Measurements from ENCODE around the gene GRIK3. TPM values are rescaled to one million over a fixed set of nuclear protein-coding genes. Genes with fewer than 3 reads are reported as not detected.

Gene GRIK3
- total RNA-seq, 6 experiments from 2014 or later, result not detected

- H3K27ac Mint-ChIP-seq, result no peak overlapping the region
- peaks cover 74% of the 10 kb centered on the region for H3K9me3 Mint-ChIP-seq
- no peak for DNase-seq
- TF ChIP-seq CTCF (IDR thresholded peaks at IDR 0.05), result no peak
- H3K4me1 Mint-ChIP-seq (ENCODE audit: low read depth), result no peaks in the 10 kb centered on the region
- no peak overlapping the region for H3K4me3 Mint-ChIP-seq
- peaks cover 11% of the 10 kb centered on the region for H3K36me3 Mint-ChIP-seq (ENCODE audit: low read depth)
- peaks cover 1% of the 10 kb centered on the region for H3K27me3 Mint-ChIP-seq (ENCODE audit: insufficient read depth)
These were observed 211.7 kb downstream of the GRIK3 start for GRCh38 chr1:36822648-36823047.

- no peak for TF ChIP-seq CTCF (IDR thresholded peaks at IDR 0.05)
- no peak for DNase-seq
- Mint-ChIP-seq H3K9me3 (peaks cover 78% of the 10 kb centered on the region), H3K36me3 (ENCODE audit: low read depth) (peaks cover 11% of the 10 kb centered on the region), H3K27ac (no peak overlapping the region), H3K4me1 (ENCODE audit: low read depth) (no peaks in the 10 kb centered on the region), H3K27me3 (ENCODE audit: insufficient read depth) (peaks cover 1% of the 10 kb centered on the region), H3K4me3 (no peak overlapping the region)
These were observed 212.9 kb downstream of the GRIK3 start for GRCh38 chr1:36821386-36821785.

GRCh38 chr1:36818771-36819170 lies 215.5 kb downstream of the GRIK3 start:
- no peaks in the 10 kb centered on the region for H3K4me1 Mint-ChIP-seq (ENCODE audit: low read depth)
- TF ChIP-seq CTCF (IDR thresholded peaks at IDR 0.05), result no peak
- H3K4me3 Mint-ChIP-seq, result no peak overlapping the region
- H3K27ac Mint-ChIP-seq, result no peak overlapping the region
- peaks cover 4% of the 10 kb centered on the region; the same call in 1 of the 2 replicates for H3K36me3 Mint-ChIP-seq (ENCODE audit: low read depth)
- H3K27me3 Mint-ChIP-seq (ENCODE audit: insufficient read depth), result no peaks in the 10 kb centered on the region; the same call in none of the 2 replicates
- peaks cover 66% of the 10 kb centered on the region for H3K9me3 Mint-ChIP-seq
- no peak for DNase-seq

- Mint-ChIP-seq H3K27ac (no peak overlapping the region), H3K36me3 (ENCODE audit: low read depth) (no peaks in the 10 kb centered on the region), H3K4me1 (ENCODE audit: low read depth) (no peaks in the 10 kb centered on the region), H3K4me3 (no peak overlapping the region), H3K9me3 (peaks cover 62% of the 10 kb centered on the region), H3K27me3 (ENCODE audit: insufficient read depth) (no peaks in the 10 kb centered on the region; the same call in 1 of the 2 replicates)
- no peak for DNase-seq
- TF ChIP-seq CTCF (IDR thresholded peaks at IDR 0.05), result no peak
These were observed 218.0 kb downstream of the GRIK3 start for GRCh38 chr1:36816348-36816747.

GRCh38 chr1:36814774-36815173 lies 219.5 kb downstream of the GRIK3 start:
- no peaks in the 10 kb centered on the region for H3K36me3 Mint-ChIP-seq (ENCODE audit: low read depth)
- H3K4me1 Mint-ChIP-seq (ENCODE audit: low read depth), result no peaks in the 10 kb centered on the region
- no peak overlapping the region for H3K27ac Mint-ChIP-seq
- H3K9me3 Mint-ChIP-seq, result peaks cover 55% of the 10 kb centered on the region
- no peak overlapping the region for H3K4me3 Mint-ChIP-seq
- DNase-seq, result no peak
- H3K27me3 Mint-ChIP-seq (ENCODE audit: insufficient read depth), result no peaks in the 10 kb centered on the region; the same call in 1 of the 2 replicates
- no peak for TF ChIP-seq CTCF (IDR thresholded peaks at IDR 0.05)

GRCh38 chr1:36814083-36814482 lies 220.2 kb downstream of the GRIK3 start:
- no peak for TF ChIP-seq CTCF (IDR thresholded peaks at IDR 0.05)
- peaks cover 53% of the 10 kb centered on the region for H3K9me3 Mint-ChIP-seq
- DNase-seq, result no peak
- H3K27me3 Mint-ChIP-seq (ENCODE audit: insufficient read depth), result no peaks in the 10 kb centered on the region; the same call in 1 of the 2 replicates
- H3K4me3 Mint-ChIP-seq, result no peak overlapping the region
- H3K4me1 Mint-ChIP-seq (ENCODE audit: low read depth), result no peaks in the 10 kb centered on the region
- no peaks in the 10 kb centered on the region for H3K36me3 Mint-ChIP-seq (ENCODE audit: low read depth)
- H3K27ac Mint-ChIP-seq, result no peak overlapping the region

Data from HFFc6 (cell line).